SK-N-SH (cell line): ENCODE data around the gene KDM1A. TPM values are rescaled to one million over a fixed set of nuclear protein-coding genes. Genes with fewer than 3 reads are reported as not detected.
"Not testable (repeated sequence)": the region's sequence is repeated elsewhere in the genome, so short reads cannot be mapped to it uniquely, and the experiment has no call there.

Experiments
- CTCF ChIA-PET: fragments of 300-600, 350-600 bp; formaldehyde crosslinking; extraction: SDS; loops from one replicate; lab custom pipeline; 2021; lab: Yijun Ruan, JAX
- POLR2A ChIA-PET: fragments of 350-600 bp; sonication (Branson Sonifier 250); formaldehyde crosslinking; extraction: SDS; loops from one replicate; lab custom pipeline; 2020; ENCODE audit warnings: antibody characterized with exemption, inconsistent platforms; lab: Yijun Ruan, JAX
- DNase-seq: peaks from one replicate; pipeline ENCODE4 v3.0.0; 2012
- H2AFZ ChIP-seq: fragments of 200-600 bp; sonication (generic); 2 replicates; pipeline ENCODE4 v1.8.1; 2016; ENCODE audit warnings: antibody characterized with exemption, mild to moderate bottlenecking, low read depth
- H3F3A ChIP-seq: fragments of 200-600 bp; sonication (generic); replicated peaks from 2 replicates; pipeline ENCODE3; 2016; ENCODE audit warnings: antibody characterized with exemption, mild to moderate bottlenecking; ENCODE audit not compliant: insufficient read depth
- H3K27ac ChIP-seq, 2 experiments: fragments of 200-500 bp in 1 of 2; fragments of 200-600 bp in 1 of 2; sonication (Bioruptor generic) in 1 of 2; sonication (generic), shearing (Covaris generic) in 1 of 2; 2 replicates each; pipeline versions ENCODE4 v1.5.1 to v1.6.1; 2014 to 2016; ENCODE audit warnings: low read depth in 2 of 2, inconsistent platforms in 1 of 2, low read length in 1 of 2, mild to moderate bottlenecking in 1 of 2, mixed read lengths in 1 of 2
- H3K27me3 ChIP-seq: fragments of 200-600 bp; sonication (generic), shearing (Covaris generic); 2 replicates; pipeline ENCODE4 v1.6.1; 2016; ENCODE audit warnings: mixed run types; ENCODE audit not compliant: insufficient read depth
- H3K36me3 ChIP-seq, 2 experiments: fragments of 200-500 bp in 1 of 2; fragments of 200-600 bp in 1 of 2; sonication (Bioruptor generic) in 1 of 2; sonication (generic) in 1 of 2; replicated peaks in 1 of 2; 2 replicates each; pipeline versions ENCODE3 to v1.5.1; 2014 to 2016; ENCODE audit warnings: low read length in 1 of 2, mild to moderate bottlenecking in 1 of 2; ENCODE audit not compliant: insufficient read depth in 2 of 2, control insufficient read depth in 1 of 2
- H3K4me1 ChIP-seq, 2 experiments: fragments of 200-500 bp in 1 of 2; fragments of 200-600 bp in 1 of 2; sonication (Bioruptor generic) in 1 of 2; sonication (generic), shearing (Covaris generic) in 1 of 2; 2 replicates each; pipeline versions ENCODE4 v1.5.1 to v1.6.1; 2014 to 2016; ENCODE audit warnings: low read depth in 1 of 2, low read length in 1 of 2, mixed run types in 1 of 2; ENCODE audit not compliant: insufficient read depth in 2 of 2, control insufficient read depth in 1 of 2
- H3K4me2 ChIP-seq: fragments of 200-600 bp; sonication (generic), shearing (Covaris generic); 2 replicates; pipeline ENCODE4 v1.6.1; 2017; ENCODE audit warnings: mixed run types
- H3K4me3 ChIP-seq, 2 experiments: fragments of 200-500 bp in 1 of 2; fragments of 200-600 bp in 1 of 2; sonication (Bioruptor generic) in 1 of 2; sonication (generic), shearing (Covaris generic) in 1 of 2; 2 replicates each; pipeline versions ENCODE4 v1.5.1 to v1.8.1; 2014 to 2016; ENCODE audit warnings: low read depth in 2 of 2, inconsistent platforms in 1 of 2, low read length in 1 of 2, mild to moderate bottlenecking in 1 of 2, mixed read lengths in 1 of 2, moderate library complexity in 1 of 2
- H3K79me2 ChIP-seq: fragments of 200-600 bp; sonication (generic); 2 replicates; pipeline ENCODE4 v1.8.1; 2017; ENCODE audit warnings: mild to moderate bottlenecking; ENCODE audit not compliant: insufficient read depth
- H3K9ac ChIP-seq: fragments of 200-600 bp; sonication (generic); 2 replicates; pipeline ENCODE4 v1.6.1; 2017; ENCODE audit warnings: mixed run types
- H3K9me2 ChIP-seq: fragments of 200-600 bp; sonication (generic); 2 replicates; pipeline ENCODE4 v1.6.1; 2017; ENCODE audit warnings: mixed run types
- H3K9me3 ChIP-seq: fragments of 200-600 bp; sonication (generic); 2 replicates; pipeline ENCODE4 v1.6.1; 2017; ENCODE audit warnings: mixed run types, mild to moderate bottlenecking, moderate library complexity
- H4K20me1 ChIP-seq: fragments of 200-600 bp; sonication (generic); 2 replicates; pipeline ENCODE4 v1.6.1; 2017; ENCODE audit warnings: mild to moderate bottlenecking, mixed run types; ENCODE audit not compliant: insufficient read depth
- CHD2 ChIP-seq: fragments of 150-350 bp; IDR thresholded peaks from 2 replicates; pipeline ENCODE4 v1.6.1; 2018; ENCODE audit warnings: low read length; ENCODE audit not compliant: partially characterized antibody
- GATA2 ChIP-seq: sonication (generic); formaldehyde crosslinking; IDR thresholded peaks from 2 replicates; pipeline ENCODE4 v1.5.0; 2020; ENCODE audit warnings: mild to moderate bottlenecking, missing genetic modification reagents
- JUND ChIP-seq: IDR thresholded peaks from 2 replicates; pipeline ENCODE4 v1.4.0; 2012
- MAX ChIP-seq: IDR thresholded peaks from 2 replicates; pipeline ENCODE4 v1.4.0; 2012; ENCODE audit warnings: low read depth
- MEF2A ChIP-seq: IDR thresholded peaks from 2 replicates; pipeline ENCODE4 v1.4.0; 2012; ENCODE audit warnings: low read depth, borderline replicate concordance
- MXI1 ChIP-seq: IDR thresholded peaks from 2 replicates; pipeline ENCODE4 v1.6.1; 2012; ENCODE audit warnings: mild to moderate bottlenecking, low read depth, low read length, improper control_type of control experiment
- NFIC ChIP-seq: IDR thresholded peaks from 2 replicates; pipeline ENCODE4 v1.4.0; 2012; ENCODE audit warnings: borderline replicate concordance
- POLR2AphosphoS5 ChIP-seq: IDR thresholded peaks from 2 replicates; pipeline ENCODE4 v1.6.1; 2012; ENCODE audit warnings: low read depth, low read length
- RAD21 ChIP-seq: IDR thresholded peaks from 2 replicates; pipeline ENCODE4 v1.6.1; 2012; ENCODE audit warnings: mild to moderate bottlenecking, low read length
- RCOR1 ChIP-seq: fragments of 150-350 bp; IDR thresholded peaks from 2 replicates; pipeline ENCODE4 v1.6.1; 2017; ENCODE audit warnings: antibody characterized with exemption, low read length
- SIN3A ChIP-seq: IDR thresholded peaks from 2 replicates; pipeline ENCODE4 v1.6.1; 2012; ENCODE audit warnings: low read depth, mild to moderate bottlenecking, low read length, moderate library complexity, borderline replicate concordance
- SMC3 ChIP-seq: IDR thresholded peaks from 2 replicates; pipeline ENCODE4 v1.6.1; 2012; ENCODE audit warnings: low read depth, low read length, improper control_type of control experiment
- TAF1 ChIP-seq: IDR thresholded peaks from 2 replicates; pipeline ENCODE4 v1.6.1; 2012; ENCODE audit warnings: low read depth, mild to moderate bottlenecking, low read length, moderate library complexity, borderline replicate concordance
- TCF12 ChIP-seq: IDR thresholded peaks from 2 replicates; pipeline ENCODE4 v1.4.0; 2012
- TEAD4 ChIP-seq: IDR thresholded peaks from 2 replicates; pipeline ENCODE4 v1.4.0; 2012; ENCODE audit warnings: mild to moderate bottlenecking, borderline replicate concordance; ENCODE audit not compliant: insufficient read depth
- USF1 ChIP-seq: IDR thresholded peaks from 2 replicates; pipeline ENCODE4 v1.4.0; 2012; ENCODE audit warnings: low read depth, borderline replicate concordance
- YY1 ChIP-seq: IDR thresholded peaks from 2 replicates; pipeline ENCODE4 v1.4.0; 2012; ENCODE audit warnings: low read depth, mild to moderate bottlenecking
- WGBS: methylation state at CpG from one replicate; pipeline ENCODE4 v1.1.6; 2017; ENCODE audit warnings: low lambda C conversion rate; 5-methylcytosine and 5-hydroxymethylcytosine counted together
- polyA plus RNA-seq, 3 experiments: library from polyadenylated mRNA; depleted of rRNA; stranded (reverse); fragments of >200 nt; gene quantifications; 2 replicates each; pipeline ENCODE4 v1.2.3, GENCODE V29; 2012
- TF ChIP-seq, protein P1 (sequence below): fragments of 150-350 bp; IDR thresholded peaks from 2 replicates; pipeline ENCODE4 v1.6.1; 2016; ENCODE audit warnings: mild to moderate bottlenecking, low read depth, low read length
- TF ChIP-seq, protein P2 (sequence below): IDR thresholded peaks from 2 replicates; pipeline ENCODE4; 2012
- TF ChIP-seq, protein P3 (sequence below): IDR thresholded peaks from 2 replicates; pipeline ENCODE4 v1.4.0; 2012; ENCODE audit warnings: low read depth, borderline replicate concordance

Gene KDM1A
- polyA plus RNA-seq, 1 of the 3 experiments (the other 2 are of a cell fraction), result 71.0 TPM

DNA sequence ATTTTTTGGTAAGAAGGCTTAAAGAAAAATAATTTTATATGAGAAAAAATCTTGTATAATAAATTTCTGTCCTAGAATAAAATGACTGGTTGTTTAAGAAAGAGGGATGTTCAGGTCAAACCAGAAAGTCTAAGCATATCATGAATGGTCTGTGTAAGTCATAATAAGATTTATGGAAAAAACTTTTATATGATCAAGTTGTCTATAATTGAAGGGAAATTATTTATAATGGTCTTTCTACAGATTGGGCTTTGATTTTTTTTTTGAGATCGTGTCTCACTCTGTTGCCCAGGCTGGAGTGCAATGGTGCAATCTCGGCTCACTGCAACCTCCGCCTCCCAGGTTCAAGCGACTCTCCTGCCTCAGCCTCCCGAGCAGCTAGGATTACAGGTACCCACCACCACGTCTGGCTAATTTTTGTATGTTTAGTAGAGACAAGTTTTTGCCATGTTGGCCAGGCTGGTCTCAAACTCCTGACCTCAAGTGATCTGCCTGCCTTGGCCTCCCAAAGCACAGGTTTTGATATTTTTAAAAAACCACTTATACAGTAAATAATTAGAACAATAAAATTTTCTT, 26.0 kb upstream of the KDM1A start:
- H3K27ac ChIP-seq, H3K36me3 ChIP-seq, H3K4me2 ChIP-seq, H3K4me3 ChIP-seq, H3K9ac ChIP-seq, POLR2A ChIA-PET, H4K20me1 ChIP-seq, DNase-seq, H3K4me1 ChIP-seq, H2AFZ ChIP-seq, H3F3A ChIP-seq, H3K9me2 ChIP-seq, H3K27me3 ChIP-seq, H3K79me2 ChIP-seq: not testable (repeated sequence)
- WGBS, result 55% methylated on average over 6 of the region's 6 CpGs
- CTCF ChIA-PET, result interaction anchor here (0.6 to 2.8 kb wide), 2 partner anchors 191 to 289 kb away, joined by 3 to 13 read pairs; no protein-coding TSS in a partner anchor
- H3K9me3 ChIP-seq, result peaks cover 16% of the 10 kb centered on the region; the same call in 1 of the 2 replicates

DNA sequence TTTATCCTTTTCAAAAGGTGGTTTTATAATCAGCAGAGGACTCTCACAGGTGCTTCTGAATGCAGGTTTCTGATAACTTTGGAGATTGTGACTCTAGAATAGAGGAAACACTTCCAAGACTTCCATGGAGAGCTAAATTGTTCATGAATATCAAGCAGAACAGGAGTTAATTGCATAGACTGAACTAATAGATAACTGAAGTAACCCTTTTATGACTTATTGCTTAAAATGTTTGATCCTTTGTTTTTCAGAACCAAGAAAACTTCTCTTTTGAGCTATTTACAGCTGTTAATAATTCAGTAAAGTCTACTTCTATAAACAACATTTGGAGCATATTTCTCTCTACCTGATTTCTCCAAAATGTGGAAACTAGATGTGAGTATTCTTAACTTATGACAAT, 23.5 kb upstream of the KDM1A start:
- Histone ChIP-seq H4K20me1 (no peaks in the 10 kb centered on the region), H3K4me1 (no peaks in the 10 kb centered on the region), H3K9ac (no peak overlapping the region), H3K79me2 (no peaks in the 10 kb centered on the region), H3K4me3 (no peak overlapping the region), H3K27ac (no peak overlapping the region), H3K27me3 (no peaks in the 10 kb centered on the region), H3K9me3 (peaks cover 16% of the 10 kb centered on the region; the same call in 1 of the 2 replicates), H3K9me2 (no peaks in the 10 kb centered on the region), H2AFZ (no peak overlapping the region), H3K4me2 (no peak overlapping the region), H3F3A (no peaks in the 10 kb centered on the region), H3K36me3 (no peaks in the 10 kb centered on the region)
- POLR2A ChIA-PET, result no interaction called here
- DNase-seq, result no peak
- CTCF ChIA-PET, result no interaction called here
- TF ChIP-seq, protein P1, sequence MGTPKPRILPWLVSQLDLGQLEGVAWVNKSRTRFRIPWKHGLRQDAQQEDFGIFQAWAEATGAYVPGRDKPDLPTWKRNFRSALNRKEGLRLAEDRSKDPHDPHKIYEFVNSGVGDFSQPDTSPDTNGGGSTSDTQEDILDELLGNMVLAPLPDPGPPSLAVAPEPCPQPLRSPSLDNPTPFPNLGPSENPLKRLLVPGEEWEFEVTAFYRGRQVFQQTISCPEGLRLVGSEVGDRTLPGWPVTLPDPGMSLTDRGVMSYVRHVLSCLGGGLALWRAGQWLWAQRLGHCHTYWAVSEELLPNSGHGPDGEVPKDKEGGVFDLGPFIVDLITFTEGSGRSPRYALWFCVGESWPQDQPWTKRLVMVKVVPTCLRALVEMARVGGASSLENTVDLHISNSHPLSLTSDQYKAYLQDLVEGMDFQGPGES, result no peak
- TF ChIP-seq SMC3, result no peak
- TF ChIP-seq GATA2, result no peak
- TF ChIP-seq TCF12, result no peak
- no peak for TF ChIP-seq POLR2AphosphoS5
- TF ChIP-seq TAF1, result no peak
- TF ChIP-seq, protein P2, sequence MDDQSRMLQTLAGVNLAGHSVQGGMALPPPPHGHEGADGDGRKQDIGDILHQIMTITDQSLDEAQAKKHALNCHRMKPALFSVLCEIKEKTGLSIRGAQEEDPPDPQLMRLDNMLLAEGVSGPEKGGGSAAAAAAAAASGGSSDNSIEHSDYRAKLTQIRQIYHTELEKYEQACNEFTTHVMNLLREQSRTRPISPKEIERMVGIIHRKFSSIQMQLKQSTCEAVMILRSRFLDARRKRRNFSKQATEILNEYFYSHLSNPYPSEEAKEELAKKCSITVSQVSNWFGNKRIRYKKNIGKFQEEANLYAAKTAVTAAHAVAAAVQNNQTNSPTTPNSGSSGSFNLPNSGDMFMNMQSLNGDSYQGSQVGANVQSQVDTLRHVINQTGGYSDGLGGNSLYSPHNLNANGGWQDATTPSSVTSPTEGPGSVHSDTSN, result no peak
- TF ChIP-seq CHD2, result no peak
- no peak for TF ChIP-seq MXI1
- no peak for TF ChIP-seq RAD21
- TF ChIP-seq SIN3A, result no peak
- TF ChIP-seq, protein P3, sequence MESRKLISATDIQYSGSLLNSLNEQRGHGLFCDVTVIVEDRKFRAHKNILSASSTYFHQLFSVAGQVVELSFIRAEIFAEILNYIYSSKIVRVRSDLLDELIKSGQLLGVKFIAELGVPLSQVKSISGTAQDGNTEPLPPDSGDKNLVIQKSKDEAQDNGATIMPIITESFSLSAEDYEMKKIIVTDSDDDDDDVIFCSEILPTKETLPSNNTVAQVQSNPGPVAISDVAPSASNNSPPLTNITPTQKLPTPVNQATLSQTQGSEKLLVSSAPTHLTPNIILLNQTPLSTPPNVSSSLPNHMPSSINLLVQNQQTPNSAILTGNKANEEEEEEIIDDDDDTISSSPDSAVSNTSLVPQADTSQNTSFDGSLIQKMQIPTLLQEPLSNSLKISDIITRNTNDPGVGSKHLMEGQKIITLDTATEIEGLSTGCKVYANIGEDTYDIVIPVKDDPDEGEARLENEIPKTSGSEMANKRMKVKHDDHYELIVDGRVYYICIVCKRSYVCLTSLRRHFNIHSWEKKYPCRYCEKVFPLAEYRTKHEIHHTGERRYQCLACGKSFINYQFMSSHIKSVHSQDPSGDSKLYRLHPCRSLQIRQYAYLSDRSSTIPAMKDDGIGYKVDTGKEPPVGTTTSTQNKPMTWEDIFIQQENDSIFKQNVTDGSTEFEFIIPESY, result no peak
- TF ChIP-seq NFIC, result no peak
- no peak for TF ChIP-seq YY1
- TF ChIP-seq RCOR1, result no peak
- no peak for TF ChIP-seq JUND
- no peak for TF ChIP-seq MAX
- no peak for TF ChIP-seq USF1
- no peak for TF ChIP-seq MEF2A
- no peak for TF ChIP-seq TEAD4

GRCh38 chr1:22997528-22997927, 21.7 kb upstream of the KDM1A start:
- H3K9me3 ChIP-seq, result peaks cover 16% of the 10 kb centered on the region; the same call in 1 of the 2 replicates
- H3K4me3 ChIP-seq, H3K9ac ChIP-seq, H3K36me3 ChIP-seq, H4K20me1 ChIP-seq, H3K27ac ChIP-seq, H3K4me1 ChIP-seq, H2AFZ ChIP-seq, H3K9me2 ChIP-seq, H3F3A ChIP-seq, H3K4me2 ChIP-seq, POLR2A ChIA-PET, DNase-seq, H3K27me3 ChIP-seq, H3K79me2 ChIP-seq: not testable (repeated sequence)
- 37% methylated on average over 5 of the region's 5 CpGs for WGBS
- CTCF ChIA-PET, result interaction anchor here (0.7 to 1.0 kb wide), 2 partner anchors 17 to 187 kb away, joined by 3 read pairs; no protein-coding TSS in a partner anchor
